Erythroblast (primary cell): ENCODE measurements around the gene RADIL.

Source experiments
- GATA1 ChIP-seq: IDR thresholded peaks from 2 replicates; pipeline ENCODE4 v1.6.1; 2011; ENCODE audit warnings: low read depth, mild to moderate bottlenecking, control low read depth, low read length, moderate library complexity
- POLR2A ChIP-seq: IDR thresholded peaks from 2 replicates; pipeline ENCODE4 v1.6.1; 2011; ENCODE audit warnings: mild to moderate bottlenecking, low read length

- TF ChIP-seq POLR2A: no peak
- no peak for TF ChIP-seq GATA1
These were observed 98.1 kb downstream of the RADIL start for GRCh38 chr7:4785371-4785770.
